Glomerular visceral epithelial cell (primary cell): ENCODE data around the gene KMO.

Source experiments
- DNase-seq: peaks from one replicate; pipeline ENCODE4 v3.0.0-alpha.2; 2016; ENCODE audit errors: extremely low spot score

The KMO gene

GRCh38 chr1:241532162-241532531 is at the start of gene KMO:
KMO (plus strand) TSS chr1:241532378; CDS start chr1:241532445, 67 bp downstream.
- DNase-seq, result peak; percentile 17

- peak; percentile 59 for DNase-seq
Measured at GRCh38 chr1:241482761-241483250, 49.4 kb upstream of the KMO start.

GRCh38 chr1:241485145-241485544 is 47.0 kb upstream of the KMO start:
- no peak for DNase-seq

DNA sequence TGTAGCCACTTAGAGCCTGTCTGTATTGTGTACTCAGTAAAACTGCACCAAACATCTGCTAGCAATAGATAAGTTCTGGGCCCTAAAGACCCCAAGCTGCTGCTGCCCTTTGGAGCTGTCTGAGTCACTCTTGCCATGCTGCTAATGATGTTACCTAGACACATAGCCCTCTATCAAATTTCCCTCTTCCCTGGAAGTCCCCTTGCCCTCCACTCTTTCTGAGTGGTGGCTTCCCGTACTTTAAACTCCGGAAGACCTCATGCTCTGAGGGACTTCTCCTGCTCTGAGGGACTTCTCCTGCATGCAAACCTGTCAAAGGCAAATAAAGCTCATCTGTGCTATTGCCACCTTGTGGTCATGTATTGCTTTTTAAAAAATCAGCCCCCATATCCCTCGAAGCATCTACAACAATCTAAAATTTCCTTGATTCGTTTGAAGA is 46.6 kb upstream of the KMO start:
- DNase-seq, result peak; percentile 26

DNA sequence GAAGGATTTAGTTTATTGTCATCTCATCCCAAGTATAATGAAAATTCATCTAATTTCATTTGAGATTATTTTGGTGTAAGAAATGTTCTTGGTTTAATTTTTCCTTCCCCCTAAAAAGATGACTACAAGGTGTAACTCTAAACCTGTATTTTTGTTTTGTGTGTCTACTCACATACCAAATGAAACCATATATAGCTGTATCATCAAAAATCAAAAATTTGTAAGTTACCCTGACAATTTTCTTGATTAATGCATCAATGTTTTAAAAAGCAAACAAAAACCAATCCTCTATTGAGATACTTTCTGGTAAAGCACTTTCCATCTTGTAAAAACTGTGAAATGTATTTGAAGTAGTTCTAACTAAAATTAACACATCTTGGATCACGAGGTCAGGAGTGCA is 43.4 kb upstream of the KMO start:
- no peak for DNase-seq

- no peak for DNase-seq
Measured at GRCh38 chr1:241495741-241496140, 36.4 kb upstream of the KMO start.

DNA sequence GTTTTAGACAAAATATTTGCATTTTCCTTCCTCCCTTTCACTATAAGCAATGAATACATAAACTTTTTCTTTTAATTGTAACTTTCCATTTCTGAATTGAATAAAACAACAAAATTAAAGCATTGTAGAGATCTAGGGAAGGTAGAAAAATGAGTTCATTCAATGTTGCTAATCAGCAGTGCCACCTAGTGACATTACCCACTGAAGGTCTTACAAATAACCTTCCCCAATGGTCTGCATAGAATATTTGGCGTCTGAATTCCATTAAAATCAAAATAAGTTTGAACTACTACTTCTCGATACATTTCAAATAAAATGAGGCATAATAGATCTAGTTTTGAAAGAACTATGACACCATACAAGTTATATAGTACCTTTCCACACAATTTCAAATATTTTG is 32.3 kb upstream of the KMO start:
- peak; percentile 21 for DNase-seq

DNA sequence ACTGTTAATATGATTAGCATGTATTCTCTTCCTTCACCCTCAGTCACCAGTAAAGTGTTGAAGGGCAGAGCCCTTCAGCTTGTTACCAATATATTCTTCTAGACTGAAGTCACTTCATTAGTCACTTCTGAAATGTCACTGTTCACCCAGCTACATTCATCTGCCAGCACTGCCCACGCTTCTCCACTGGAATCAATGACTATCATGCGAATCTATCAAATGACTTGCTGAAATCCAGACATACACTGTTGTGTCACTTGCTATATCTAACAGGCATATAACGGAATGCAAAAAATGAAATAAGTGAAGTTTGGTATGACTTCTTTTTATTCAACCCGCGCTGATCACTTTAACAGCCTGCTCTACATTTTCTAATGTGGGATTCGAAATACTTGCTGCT is 28.7 kb upstream of the KMO start:
- DNase-seq, result no peak

DNA sequence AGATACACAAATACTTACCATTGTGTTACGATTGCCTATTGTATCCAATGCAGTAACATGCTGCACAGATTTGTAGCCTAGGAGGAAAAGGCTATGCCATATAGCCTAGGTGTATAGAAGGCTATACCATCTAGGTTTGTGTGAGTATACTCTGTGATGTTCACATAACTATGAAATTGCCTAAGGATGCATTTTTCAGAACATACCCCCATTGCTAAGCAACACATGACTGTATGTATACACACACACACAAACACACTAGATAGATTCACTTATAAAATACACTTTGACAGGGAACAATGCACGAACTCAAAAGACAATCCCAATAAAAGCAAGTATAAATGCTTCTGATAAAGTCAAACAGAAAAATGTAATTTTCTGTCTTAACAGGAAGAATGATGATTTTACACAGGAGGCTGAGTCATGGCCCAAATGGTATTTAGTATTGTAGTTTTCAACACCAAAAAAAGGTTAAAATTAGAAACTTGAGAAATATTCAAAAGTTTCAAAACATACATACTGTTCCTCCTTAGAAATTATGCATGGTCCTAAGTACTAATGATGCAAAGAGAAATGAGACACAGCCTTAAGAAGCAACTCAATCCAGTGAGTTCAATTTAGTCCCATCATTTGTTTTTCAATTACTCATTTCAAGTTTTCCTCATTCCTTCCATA is 24.9 kb upstream of the KMO start:
- no peak for DNase-seq

DNA sequence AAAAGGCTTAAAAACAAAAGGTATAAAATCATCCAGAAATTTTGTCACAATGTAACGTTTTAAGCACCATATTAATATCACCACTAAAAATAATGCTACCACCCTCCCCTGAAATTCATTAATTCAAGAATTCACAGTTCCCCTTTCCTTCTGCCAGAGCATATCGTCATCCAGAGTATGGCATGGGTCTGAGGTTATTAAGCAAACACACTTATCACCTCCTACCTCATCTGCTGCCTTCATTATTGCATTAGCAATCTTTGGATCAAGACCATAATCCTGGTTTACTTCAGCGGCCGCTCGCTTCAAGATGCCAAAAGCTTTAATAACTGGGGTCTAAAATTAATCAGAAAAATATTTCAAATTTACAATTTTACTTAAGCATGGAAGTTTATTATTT is 18.8 kb upstream of the KMO start:
- DNase-seq, result no peak

DNA sequence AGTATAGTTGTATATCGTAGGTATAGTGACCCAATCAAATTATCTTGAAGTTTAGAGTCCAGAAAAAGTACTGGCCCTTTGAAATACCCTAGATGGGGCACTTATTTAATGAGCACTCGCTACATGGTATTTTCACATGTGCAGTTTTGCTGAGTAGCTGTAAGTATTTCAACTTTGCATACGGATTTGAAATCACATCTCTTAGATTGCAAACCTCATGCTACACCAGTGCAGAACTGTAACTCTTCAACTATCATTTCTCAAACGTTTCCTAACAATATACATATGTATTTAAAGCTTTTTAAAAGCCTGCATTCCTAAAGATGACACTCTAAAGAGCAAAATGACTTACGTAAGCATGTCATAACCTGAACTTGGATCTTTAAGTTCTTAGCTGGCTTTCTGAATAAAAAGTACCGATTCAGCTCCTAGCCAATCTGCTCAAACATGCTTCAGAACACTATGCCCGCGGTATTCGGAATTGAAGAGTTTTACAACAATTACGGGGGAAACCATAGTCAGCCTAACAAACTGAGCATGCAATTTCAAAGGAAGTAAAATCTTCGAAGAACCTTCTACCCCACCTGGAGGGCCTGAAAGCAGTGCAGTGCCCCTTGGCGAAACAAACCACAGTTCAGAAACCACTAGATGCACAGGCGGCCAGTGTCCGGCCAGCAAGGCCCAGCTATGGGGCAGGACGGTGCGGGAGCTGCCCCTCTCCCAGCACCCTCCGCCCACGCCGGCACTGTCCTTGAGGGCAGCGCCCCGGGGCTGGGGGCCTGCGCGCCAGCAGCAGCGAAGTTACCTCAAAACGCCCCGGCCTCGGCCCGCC is 13.5 kb upstream of the KMO start:
- DNase-seq, result peak; percentile 24

- DNase-seq, result peak; percentile 98
Measured at GRCh38 chr1:241519308-241520079, 12.7 kb upstream of the KMO start, which contains the start of gene FH. FH (minus strand) TSS chr1:241519755; CDS start chr1:241519722, 33 bp downstream.

DNA sequence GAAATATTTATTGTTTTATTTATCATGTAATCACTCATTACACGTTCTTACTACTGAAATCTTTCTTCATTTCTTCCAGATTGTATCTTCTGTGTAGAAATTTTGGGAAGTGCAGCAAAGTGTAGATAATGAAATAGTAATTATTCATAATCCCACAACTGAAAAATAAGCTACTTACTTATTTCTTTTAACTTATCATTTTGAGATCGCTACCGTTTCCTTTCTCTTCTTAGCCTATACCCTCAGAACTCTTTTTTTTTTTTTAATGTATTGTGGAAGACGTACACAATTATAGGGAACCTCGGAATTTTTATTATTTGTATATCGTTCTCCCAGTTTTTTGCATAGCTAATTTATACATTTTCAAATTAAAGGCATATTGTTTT is 12.1 kb upstream of the KMO start:
- DNase-seq, result no peak

GRCh38 chr1:241521718-241522117 is 10.5 kb upstream of the KMO start:
- no peak for DNase-seq

DNA sequence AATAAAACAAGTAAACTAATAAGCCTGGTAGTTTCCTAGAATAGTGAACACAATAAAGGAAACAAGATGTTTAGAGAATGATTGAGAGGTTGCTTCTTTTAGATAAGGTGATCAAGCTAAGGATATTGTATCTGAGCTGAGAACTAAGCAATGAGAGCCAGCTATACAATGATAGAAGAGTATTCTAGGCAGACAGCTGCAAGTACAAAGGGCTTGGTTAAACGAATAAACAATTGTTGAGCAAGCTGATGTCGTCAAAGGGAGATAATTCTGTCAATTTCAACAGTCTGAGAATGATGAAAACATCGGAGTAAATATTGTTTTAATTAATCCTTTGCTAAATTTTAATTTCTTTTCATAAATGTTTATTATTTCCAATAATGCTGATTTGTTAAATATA is 7.2 kb upstream of the KMO start:
- DNase-seq, result no peak

GRCh38 chr1:241527146-241527545 is 5.0 kb upstream of the KMO start:
- no peak for DNase-seq

GRCh38 chr1:241531195-241532161 is 700 bp upstream of the KMO start:
- peak; percentile 71 for DNase-seq

GRCh38 chr1:241532864-241533263 is 686 bp downstream of the KMO start:
- DNase-seq, result no peak

GRCh38 chr1:241533326-241534115 is 1.3 kb downstream of the KMO start:
- no peak for DNase-seq

GRCh38 chr1:241536304-241536703 is 4.1 kb downstream of the KMO start:
- no peak for DNase-seq
